ENCODE measurements around the gene PLD5.
"Not testable (repeated sequence)": the region's sequence is repeated elsewhere in the genome, so short reads cannot be mapped to it uniquely, and the experiment has no call there.

PLD5 gene

GRCh38 chr1:242139442-242139841 lies 385.1 kb downstream of the PLD5 start:
- no peak for DNase-seq

GRCh38 chr1:242133796-242134195 lies 390.7 kb downstream of the PLD5 start:
- DNase-seq = no peak

DNA sequence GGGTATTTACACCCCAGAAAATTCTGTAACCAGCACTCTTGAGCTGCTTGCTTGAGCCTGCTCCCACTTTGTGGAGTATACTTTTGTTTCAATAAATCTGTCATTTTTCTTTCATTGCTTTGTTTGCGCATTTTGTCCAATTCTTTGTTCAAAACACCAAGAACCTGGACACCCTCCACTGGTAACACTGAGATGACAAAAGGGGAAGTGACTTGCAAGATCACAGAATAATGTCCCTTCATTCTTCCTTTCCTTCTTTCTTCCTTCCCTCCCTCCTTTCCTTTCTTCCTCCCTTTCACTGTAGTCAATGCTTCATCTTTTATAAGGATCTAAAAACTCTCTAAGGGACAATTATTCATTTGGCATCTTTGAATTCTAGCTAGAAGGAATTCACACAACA lies 391.1 kb downstream of the PLD5 start:
- DNase-seq = no peak

GRCh38 chr1:242132121-242132817 lies 392.2 kb downstream of the PLD5 start:
- no peak for DNase-seq

- no peak for DNase-seq
These were observed 395.5 kb downstream of the PLD5 start for GRCh38 chr1:242128951-242129502.

- DNase-seq = no peak
These were observed 404.1 kb downstream of the PLD5 start for GRCh38 chr1:242120432-242120831.

DNA sequence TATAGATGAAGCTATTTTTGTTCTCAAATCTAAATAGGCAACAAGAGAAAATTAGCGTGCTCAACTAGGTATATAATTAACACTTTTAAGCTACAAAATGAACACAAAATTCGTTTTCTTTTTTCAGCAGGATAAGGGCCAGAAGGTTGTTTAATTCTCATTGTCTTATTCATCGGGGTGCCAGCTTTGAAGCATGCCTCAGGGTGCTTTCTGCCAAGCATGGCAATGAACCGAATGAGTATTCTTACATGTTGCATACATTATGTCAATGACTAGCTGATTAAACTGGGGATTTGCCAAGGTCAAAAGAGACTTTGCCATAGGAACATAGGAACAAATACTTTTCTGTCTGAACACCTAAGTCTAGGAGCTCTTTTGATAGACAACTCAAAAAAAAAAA lies 423.6 kb downstream of the PLD5 start:
- no peak for DNase-seq

GRCh38 chr1:242097283-242097682 lies 427.2 kb downstream of the PLD5 start:
- DNase-seq = not testable (repeated sequence)

- no peak for DNase-seq
These were observed 431.4 kb downstream of the PLD5 start for GRCh38 chr1:242093116-242093515.

DNA sequence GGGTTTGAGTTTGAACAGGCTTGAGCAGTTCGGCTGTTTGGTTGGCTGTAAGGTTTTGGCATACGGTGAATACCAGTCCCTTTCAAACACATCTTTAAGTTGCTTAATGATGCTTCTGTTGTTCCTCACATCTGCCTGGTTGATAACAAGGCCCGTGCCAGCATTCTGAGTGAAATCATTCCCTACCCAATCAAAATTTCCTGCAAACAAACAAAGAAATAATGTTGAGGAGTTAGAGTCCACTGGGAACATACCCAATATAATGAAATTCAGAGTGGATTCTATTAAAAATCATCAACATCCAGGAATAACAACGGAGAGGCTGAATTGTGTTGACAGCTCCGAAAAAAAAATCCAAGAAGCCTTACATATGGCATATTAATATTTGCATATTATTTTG lies 434.6 kb downstream of the PLD5 start:
- no peak for DNase-seq

GRCh38 chr1:242088875-242089274 lies 435.6 kb downstream of the PLD5 start:
- DNase-seq = no peak

GRCh38 chr1:242086706-242087105 lies 437.8 kb downstream of the PLD5 start:
- no peak for DNase-seq

- DNase-seq = no peak
These were observed 438.4 kb downstream of the PLD5 start for GRCh38 chr1:242086093-242086492.

- no peak for DNase-seq
These were observed 440.8 kb downstream of the PLD5 start for GRCh38 chr1:242083742-242084141.

DNA sequence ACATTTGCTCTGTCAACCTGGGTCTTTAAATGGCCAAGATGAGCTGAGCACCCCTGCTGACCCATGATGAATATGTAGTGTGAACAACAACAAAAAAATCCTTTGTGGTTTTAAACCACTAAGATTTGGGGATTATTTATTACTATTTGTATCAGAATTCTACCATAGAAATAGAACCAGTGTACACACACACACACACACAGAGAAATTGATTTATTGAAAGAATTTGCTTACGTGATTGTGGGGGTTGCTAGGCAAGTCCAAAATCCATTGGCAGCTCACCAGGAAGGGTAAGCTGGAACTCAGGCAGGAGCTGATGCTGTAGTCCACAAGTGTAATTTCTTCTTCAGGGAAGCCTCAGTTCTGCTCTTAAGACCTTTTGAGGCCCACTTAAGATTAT lies 443.1 kb downstream of the PLD5 start:
- DNase-seq = no peak

DNA sequence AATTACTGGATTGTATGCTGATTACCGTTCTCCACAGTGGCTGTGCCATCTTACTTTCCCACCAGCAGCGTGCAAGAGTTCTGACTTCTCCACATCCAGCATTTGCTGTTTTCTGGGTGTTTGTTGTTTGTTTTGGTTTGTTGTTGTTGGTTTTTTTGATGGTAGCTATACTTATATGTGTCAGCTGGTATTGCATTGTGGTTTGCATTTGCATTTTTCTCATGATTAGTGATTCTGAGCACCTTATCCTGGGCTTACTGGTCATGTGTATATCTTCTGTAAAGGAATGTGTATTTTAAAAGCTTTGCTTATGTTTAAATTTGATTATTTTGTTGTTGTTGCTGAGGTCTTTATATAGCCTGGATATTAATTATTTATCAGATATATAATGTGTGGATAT lies 458.7 kb downstream of the PLD5 start:
- no peak for DNase-seq

- no peak for DNase-seq
These were observed 462.2 kb downstream of the PLD5 start for GRCh38 chr1:242062271-242062670.

- no peak for DNase-seq
These were observed 464.5 kb downstream of the PLD5 start for GRCh38 chr1:242059976-242060375.

DNA sequence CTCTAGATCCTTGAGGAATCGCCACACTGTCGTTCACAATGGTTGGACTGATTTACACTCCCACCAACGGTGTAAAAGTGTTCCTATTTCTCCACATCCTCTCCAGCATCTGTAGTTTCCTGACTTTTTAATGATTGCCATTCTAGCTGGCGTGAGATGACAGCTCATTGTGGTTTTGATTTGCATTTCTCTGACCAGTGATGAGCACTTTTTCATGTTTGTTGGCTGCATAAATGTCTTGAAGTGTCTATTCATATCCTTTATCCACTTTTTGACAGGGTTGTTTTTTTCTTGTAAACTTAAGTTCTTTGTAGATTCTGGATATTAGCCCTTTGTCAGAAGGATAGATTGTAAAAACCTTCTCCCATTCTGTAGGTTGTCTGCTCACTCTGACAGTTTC lies 465.9 kb downstream of the PLD5 start:
- not testable (repeated sequence) for DNase-seq

DNA sequence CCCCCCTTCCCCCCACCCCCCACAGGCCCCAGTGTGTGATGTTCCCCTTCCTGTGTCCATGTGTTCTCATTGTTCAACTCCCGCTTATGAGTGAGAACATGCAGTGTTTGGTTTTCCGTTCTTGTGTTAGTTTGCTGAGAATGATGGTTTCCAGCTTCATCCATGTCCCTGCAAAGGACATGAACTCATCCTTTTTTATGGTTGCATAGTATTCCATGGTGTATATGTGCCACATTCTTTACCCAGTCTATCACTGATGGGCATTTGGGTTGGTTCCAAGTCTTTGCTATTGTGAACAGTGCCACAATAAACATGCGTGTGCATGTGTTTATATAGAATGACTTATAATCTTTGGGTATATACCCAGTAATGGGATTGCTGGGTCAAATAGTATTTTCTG lies 466.3 kb downstream of the PLD5 start:
- DNase-seq = not testable (repeated sequence)

DNA sequence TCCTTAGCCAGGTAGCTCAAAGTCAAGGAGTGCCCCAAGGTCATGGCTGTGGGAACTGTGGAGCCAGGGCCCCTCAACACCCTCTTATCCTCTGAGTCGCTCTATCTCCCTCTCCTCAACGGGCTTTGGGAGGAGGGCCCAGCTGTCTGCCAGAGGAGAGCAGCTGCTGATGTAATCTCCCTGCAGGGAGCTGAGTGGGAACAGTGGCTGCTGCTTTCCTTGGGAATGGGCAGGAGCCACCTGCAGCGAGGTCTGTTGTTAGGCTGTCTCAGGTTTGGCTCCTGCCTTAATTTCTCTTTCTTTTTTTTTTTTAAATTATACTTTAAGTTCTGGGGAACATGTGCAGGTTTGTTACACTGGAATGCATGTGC lies 466.8 kb downstream of the PLD5 start:
- DNase-seq = no peak

DNA sequence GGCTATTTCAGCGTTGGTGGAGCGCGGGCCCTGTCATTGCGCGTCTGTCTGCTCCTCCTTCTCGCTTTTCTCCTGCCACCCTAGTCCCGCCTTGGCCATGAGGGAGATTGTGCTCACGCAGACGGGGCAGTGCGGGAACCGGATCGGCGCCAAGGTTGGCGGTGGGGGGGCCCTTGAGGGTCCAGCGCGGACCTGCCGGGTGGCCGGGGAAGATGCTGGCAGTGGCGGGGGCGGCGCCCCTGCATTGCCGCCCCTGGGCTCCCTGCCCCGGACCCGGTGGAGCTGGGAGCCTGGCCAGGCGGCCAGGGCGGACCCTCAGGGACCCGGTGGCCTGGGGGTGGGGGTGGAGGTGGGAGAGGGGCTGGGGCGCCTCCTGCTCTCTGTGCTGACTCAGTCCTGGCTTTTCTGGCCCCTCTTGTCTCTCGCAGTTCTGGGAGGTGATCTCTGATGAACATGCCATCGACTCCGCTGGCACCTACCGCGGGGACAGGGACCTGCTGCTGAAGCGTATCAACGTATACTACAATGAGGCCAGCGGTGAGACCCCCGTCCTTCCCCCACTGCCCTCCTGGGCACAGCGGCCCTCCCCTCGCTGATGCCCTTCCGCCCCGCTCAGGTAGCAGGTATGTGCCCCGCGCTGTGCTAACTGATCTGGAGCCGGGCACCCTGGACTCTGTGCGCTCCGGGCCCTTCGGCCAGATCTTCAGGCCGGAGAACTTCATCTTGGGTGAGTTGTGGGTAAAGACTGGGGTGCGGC lies 467.3 kb downstream of the PLD5 start:
- no peak for DNase-seq

DNA sequence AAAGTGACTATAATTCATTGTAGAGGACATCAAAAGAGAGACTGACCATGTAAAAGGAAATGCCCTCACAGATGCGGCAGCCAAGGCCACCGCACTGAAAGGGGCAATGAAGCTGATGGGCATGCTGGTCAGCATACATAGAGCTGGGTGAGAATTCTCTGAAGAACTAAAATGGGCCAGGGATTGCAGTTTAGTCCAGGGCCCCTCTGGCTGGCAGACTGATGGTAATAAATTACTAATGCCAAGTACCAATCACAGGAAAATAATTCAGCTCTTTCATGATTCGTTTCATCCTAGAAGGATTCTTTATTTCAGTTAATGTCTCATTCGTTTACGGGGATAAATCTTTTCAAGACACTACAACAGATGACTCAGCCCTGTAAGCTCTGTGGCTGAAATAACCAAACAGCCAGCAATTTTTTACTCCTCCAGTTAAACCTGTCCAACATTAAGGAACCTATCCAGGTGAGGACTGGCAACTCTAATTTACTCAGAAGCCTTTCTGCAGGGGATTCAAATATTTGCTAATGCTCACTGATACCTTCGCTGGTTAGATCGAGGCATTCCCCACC lies 468.7 kb downstream of the PLD5 start:
- DNase-seq = no peak

DNA sequence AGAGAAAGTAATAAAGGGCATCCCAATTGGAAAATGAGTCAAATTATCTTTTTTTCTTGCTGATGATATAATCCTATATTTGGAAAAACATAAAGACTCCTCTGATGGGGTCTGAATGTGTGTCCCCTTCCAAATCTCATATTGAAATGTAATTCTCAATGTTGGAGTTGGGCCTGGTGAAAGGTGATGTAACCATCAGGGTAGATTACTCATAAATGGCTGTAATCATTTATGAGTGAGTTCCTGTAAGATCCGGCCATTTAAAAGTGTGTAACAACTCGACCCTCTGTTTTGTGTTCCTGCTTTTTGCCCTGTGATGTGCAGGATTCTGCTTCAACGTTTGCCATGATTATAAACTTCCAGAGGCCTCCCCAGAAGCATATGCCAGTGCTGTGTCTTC lies 481.3 kb downstream of the PLD5 start:
- no peak for DNase-seq
